ENCODE data around the gene TIGD3.

GRCh38 chr11:65382033-65382803, 27.7 kb downstream of the TIGD3 start, which contains the start of gene SLC25A45:
- TF ChIP-seq JUN (IDR thresholded peaks at IDR 0.05; ENCODE audit: borderline replicate concordance, low read depth, low read length), result peak; percentile 99
- peak; percentile 96 for TF ChIP-seq JUN (CRISPR knock-in tag; IDR thresholded peaks at IDR 0.05; ENCODE audit: borderline replicate concordance)
- TF ChIP-seq POLR2AphosphoS5 (IDR thresholded peaks at IDR 0.05; ENCODE audit: control insufficient read depth, insufficient read depth, low read depth, low read length), result no peak; the same call in 1 of the 2 replicates
- TF ChIP-seq MLX (CRISPR knock-in tag; conservative IDR thresholded peaks at IDR 0.05), result peak in 1 of 2 experiments; percentile 89; a peak in 1 of 4 replicates
- peak; percentile 37; the same call in 1 of the 2 replicates for TF ChIP-seq ARID2 (IDR thresholded peaks at IDR 0.05)
- TF ChIP-seq JUNB (CRISPR knock-in tag; conservative IDR thresholded peaks at IDR 0.05), result peak; percentile 94
- no peak for TF ChIP-seq POLR3G (IDR thresholded peaks at IDR 0.05; ENCODE audit: extremely low read depth, insufficient read length, insufficient replicate concordance)
- no peak for TF ChIP-seq MXI1 (IDR thresholded peaks at IDR 0.05; ENCODE audit: low read depth, low read length)
